ENCODE data around the gene FAM168A. TPM values are rescaled to one million over a fixed set of nuclear protein-coding genes. Genes with fewer than 3 reads are reported as not detected.

FAM168A gene
- total and polyA plus RNA-seq, 9 of the 15 experiments (the other 6 are each of a cell fraction or from before 2014, with no cell fraction given), result 0.44 to 7.2 (median 2.9) TPM

DNA sequence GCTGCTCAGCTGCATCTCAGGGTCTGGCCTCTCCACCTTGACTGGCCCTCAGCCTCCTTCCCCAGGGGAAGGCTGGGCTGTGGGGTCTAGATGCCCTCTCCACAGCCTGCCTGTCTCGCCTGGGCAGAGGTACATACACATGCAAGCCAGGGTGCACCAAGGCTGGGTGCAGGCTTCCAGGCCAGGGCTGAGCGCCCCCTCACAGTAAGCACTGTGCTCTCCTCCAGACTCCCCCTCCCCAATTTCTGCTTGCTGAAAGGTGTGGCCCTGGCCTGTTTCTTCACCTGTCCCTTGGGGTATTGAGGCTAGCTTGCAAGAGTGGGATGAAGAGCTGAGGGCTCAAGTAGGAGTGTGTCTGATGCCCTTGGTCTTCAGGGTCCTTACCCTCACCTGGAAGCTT, 199.2 kb downstream of the FAM168A start (continued):
- no peak for TF ChIP-seq REST (IDR thresholded peaks at IDR 0.05; ENCODE audit: borderline replicate concordance)
- no peak for TF ChIP-seq REST (CRISPR knock-in tag; IDR thresholded peaks at IDR 0.05; ENCODE audit: low read depth)
- no peak for TF ChIP-seq LCOR (CRISPR knock-in tag; IDR thresholded peaks at IDR 0.05)
- no peak for TF ChIP-seq ESRRB (CRISPR knock-in tag; IDR thresholded peaks at IDR 0.05; ENCODE audit: borderline replicate concordance)
- no peak for TF ChIP-seq CC2D1A (IDR thresholded peaks at IDR 0.05)
- TF ChIP-seq, protein P1, sequence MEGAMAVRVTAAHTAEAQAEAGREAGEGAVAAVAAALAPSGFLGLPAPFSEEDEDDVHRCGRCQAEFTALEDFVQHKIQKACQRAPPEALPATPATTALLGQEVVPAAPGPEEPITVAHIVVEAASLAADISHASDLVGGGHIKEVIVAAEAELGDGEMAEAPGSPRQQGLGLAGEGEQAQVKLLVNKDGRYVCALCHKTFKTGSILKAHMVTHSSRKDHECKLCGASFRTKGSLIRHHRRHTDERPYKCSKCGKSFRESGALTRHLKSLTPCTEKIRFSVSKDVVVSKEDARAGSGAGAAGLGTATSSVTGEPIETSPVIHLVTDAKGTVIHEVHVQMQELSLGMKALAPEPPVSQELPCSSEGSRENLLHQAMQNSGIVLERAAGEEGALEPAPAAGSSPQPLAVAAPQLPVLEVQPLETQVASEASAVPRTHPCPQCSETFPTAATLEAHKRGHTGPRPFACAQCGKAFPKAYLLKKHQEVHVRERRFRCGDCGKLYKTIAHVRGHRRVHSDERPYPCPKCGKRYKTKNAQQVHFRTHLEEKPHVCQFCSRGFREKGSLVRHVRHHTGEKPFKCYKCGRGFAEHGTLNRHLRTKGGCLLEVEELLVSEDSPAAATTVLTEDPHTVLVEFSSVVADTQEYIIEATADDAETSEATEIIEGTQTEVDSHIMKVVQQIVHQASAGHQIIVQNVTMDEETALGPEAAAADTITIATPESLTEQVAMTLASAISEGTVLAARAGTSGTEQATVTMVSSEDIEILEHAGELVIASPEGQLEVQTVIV (CRISPR knock-in tag; IDR thresholded peaks at IDR 0.05; ENCODE audit: borderline replicate concordance), result no peak
- TF ChIP-seq ZNF134 (CRISPR knock-in tag; conservative IDR thresholded peaks at IDR 0.05), result no peak
- no peak for TF ChIP-seq RBM22 (IDR thresholded peaks at IDR 0.05; ENCODE audit: low read depth, low read length, poor library complexity, severe bottlenecking)
- no peak for TF ChIP-seq ZNF77 (CRISPR knock-in tag; IDR thresholded peaks at IDR 0.05)
- no peak for TF ChIP-seq ZNF512 (tag; IDR thresholded peaks at IDR 0.05)
- TF ChIP-seq THRAP3 (IDR thresholded peaks at IDR 0.05; ENCODE audit: borderline replicate concordance), result no peak
